ENCODE results near the gene PTPRN2. TPM values are rescaled to one million over a fixed set of nuclear protein-coding genes. Genes with fewer than 3 reads are reported as not detected.

Gene PTPRN2
- total RNA-seq, 8 experiments from 2014 or later, result 0.10 to 19.7 (median 10.8) TPM; not detected in 1

GRCh38 chr7:157966490-157966889, 621.1 kb downstream of the PTPRN2 start:
- WGBS, 10 experiments, result 0 to 82% (median 25%) methylated on average over 1 of the region's 1 CpG; no CpG with 5 or more reads in 1 of the 10 experiments
- Histone ChIP-seq H3K27ac (no peak overlapping the region), H3K4me3 (no peak overlapping the region), H3K4me1 (replicated peaks in 1 of 2) (no peaks in the 10 kb centered on the region)
- no peak for ATAC-seq (replicated peaks in 6 of 8)
- in situ Hi-C loops (cut with MboI; ENCODE audit: low pct_unique_long_range_greater_than_20kb in 2 of 9, low sequenced_read_pairs in 9 of 9, unreplicated experiment in 9 of 9), result no loop called here

- no peaks in the 10 kb centered on the region for H3K4me1 ChIP-seq (replicated peaks in 1 of 2)
- in situ Hi-C loops (cut with MboI; ENCODE audit: low pct_unique_long_range_greater_than_20kb in 2 of 9, low sequenced_read_pairs in 9 of 9, unreplicated experiment in 9 of 9), result no loop called here
- ATAC-seq (replicated peaks in 6 of 8), result no peak
- no peak overlapping the region for H3K27ac ChIP-seq
- 0 to 88% (median 43%) methylated on average over 1 to 6 of the region's 8 CpGs; no CpG with 5 or more reads in 3 of the 10 experiments for WGBS, 10 experiments
- no peak overlapping the region for H3K4me3 ChIP-seq
These were observed 623.1 kb downstream of the PTPRN2 start for GRCh38 chr7:157964521-157964920.

DNA sequence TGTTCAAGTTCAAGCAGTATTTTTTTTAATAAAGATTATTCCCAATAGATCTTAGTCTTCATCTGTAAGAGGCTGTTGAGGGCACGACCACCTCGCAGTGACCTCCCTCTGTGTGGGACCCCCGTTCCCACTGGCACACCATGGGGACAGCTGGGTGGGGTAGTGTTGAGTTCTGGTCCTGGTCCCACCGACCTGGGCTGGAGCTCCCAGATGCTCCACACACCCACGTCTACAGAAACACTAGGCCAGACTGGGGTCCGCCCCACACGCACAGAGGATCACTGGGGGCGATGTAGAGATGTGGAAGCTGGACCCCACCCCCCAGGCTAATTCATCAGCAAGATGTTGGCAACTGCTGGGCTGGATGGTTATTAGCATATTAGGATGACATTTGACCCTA, 623.6 kb downstream of the PTPRN2 start:
- ATAC-seq (replicated peaks in 6 of 8), result no peak
- 0 to 79% (median 48%) methylated on average over 1 to 5 of the region's 8 CpGs; no CpG with 5 or more reads in 6 of the 10 experiments for WGBS, 10 experiments
- Histone ChIP-seq H3K27ac (no peak overlapping the region), H3K4me3 (no peak overlapping the region), H3K4me1 (replicated peaks in 1 of 2) (no peaks in the 10 kb centered on the region)
- in situ Hi-C loops (cut with MboI; ENCODE audit: low pct_unique_long_range_greater_than_20kb in 2 of 9, low sequenced_read_pairs in 9 of 9, unreplicated experiment in 9 of 9), result no loop called here

- H3K27ac ChIP-seq, result no peak overlapping the region
- ATAC-seq (replicated peaks in 6 of 8), result no peak
- WGBS, 10 experiments, result 2 to 86% (median 22%) methylated on average over 1 to 9 of the region's 9 CpGs; no CpG with 5 or more reads in 2 of the 10 experiments
- H3K4me3 ChIP-seq, result no peak overlapping the region
- in situ Hi-C loops (cut with MboI; ENCODE audit: low pct_unique_long_range_greater_than_20kb in 2 of 9, low sequenced_read_pairs in 9 of 9, unreplicated experiment in 9 of 9), result no loop called here
- H3K4me1 ChIP-seq (replicated peaks in 1 of 2), result no peaks in the 10 kb centered on the region
These were observed 624.1 kb downstream of the PTPRN2 start for GRCh38 chr7:157963526-157963925.

DNA sequence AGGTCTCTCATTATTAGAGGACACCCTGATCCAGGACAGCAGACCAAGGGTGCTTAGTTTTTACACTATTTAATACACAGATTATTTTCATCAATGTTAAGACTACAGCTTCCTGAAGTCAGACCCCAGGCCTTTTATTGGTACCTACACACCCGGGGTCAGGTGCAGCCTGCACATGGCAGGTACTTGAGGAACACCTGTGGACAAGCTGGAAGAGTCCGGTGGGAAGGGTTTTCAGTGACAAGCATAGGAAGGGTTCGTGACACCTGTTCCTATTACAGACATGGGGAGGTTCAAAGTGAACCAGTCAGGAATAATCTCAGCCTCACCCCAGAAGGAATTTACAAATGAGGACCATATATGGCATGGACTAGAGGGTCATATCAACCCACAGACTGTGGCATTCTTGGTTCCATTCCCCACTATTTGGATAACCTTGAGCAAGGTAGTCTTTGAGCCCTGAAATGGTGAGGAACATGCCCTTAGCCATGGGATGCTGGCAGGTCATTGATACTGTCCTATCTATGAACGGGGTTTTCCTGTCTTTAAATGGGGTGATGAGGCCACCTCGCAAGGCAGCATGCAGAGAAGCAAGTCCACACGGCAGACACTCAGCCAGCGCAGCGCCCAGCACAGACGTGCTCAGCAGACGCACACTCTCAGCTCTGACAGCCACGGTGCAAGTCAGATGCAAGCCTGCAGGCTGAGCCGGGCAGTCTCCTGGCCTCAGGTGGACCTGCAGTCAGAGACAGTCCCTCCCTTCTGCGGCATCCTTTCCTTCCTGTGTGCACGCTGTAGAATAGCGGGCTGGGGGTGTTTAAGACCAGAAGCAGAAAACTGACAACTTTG, 624.9 kb downstream of the PTPRN2 start:
- in situ Hi-C loops (cut with MboI; ENCODE audit: low pct_unique_long_range_greater_than_20kb in 2 of 9, low sequenced_read_pairs in 9 of 9, unreplicated experiment in 9 of 9), result no loop called here
- H3K4me1 ChIP-seq (replicated peaks in 1 of 2), result no peaks in the 10 kb centered on the region
- 0 to 68% (median 41%) methylated on average over 1 to 9 of the region's 15 CpGs; no CpG with 5 or more reads in 1 of the 10 experiments for WGBS, 10 experiments
- no peak overlapping the region for H3K4me3 ChIP-seq
- no peak overlapping the region for H3K27ac ChIP-seq
- no peak for ATAC-seq (replicated peaks in 6 of 8)

GRCh38 chr7:157961731-157962457, 625.7 kb downstream of the PTPRN2 start:
- H3K4me1 ChIP-seq (replicated peaks in 1 of 2), result no peaks in the 10 kb centered on the region
- H3K4me3 ChIP-seq, result no peak overlapping the region
- ATAC-seq (replicated peaks in 6 of 8), result no peak
- 0 to 73% (median 16%) methylated on average over 2 to 21 of the region's 29 CpGs; no CpG with 5 or more reads in 1 of the 10 experiments for WGBS, 10 experiments
- in situ Hi-C loops (cut with MboI; ENCODE audit: low pct_unique_long_range_greater_than_20kb in 2 of 9, low sequenced_read_pairs in 9 of 9, unreplicated experiment in 9 of 9), result no loop called here
- H3K27ac ChIP-seq, result no peak overlapping the region

GRCh38 chr7:157955348-157955999, 632.1 kb downstream of the PTPRN2 start:
- in situ Hi-C loops (cut with MboI; ENCODE audit: low pct_unique_long_range_greater_than_20kb in 2 of 9, low sequenced_read_pairs in 9 of 9, unreplicated experiment in 9 of 9), result no loop called here
- 8 to 60% (median 49%) methylated on average over 1 to 12 of the region's 13 CpGs; no CpG with 5 or more reads in 1 of the 10 experiments for WGBS, 10 experiments
- no peaks in the 10 kb centered on the region for H3K4me1 ChIP-seq (replicated peaks in 1 of 2)
- ATAC-seq (replicated peaks in 6 of 8), result no peak
- no peak overlapping the region for H3K27ac ChIP-seq
- H3K4me3 ChIP-seq, result no peak overlapping the region

DNA sequence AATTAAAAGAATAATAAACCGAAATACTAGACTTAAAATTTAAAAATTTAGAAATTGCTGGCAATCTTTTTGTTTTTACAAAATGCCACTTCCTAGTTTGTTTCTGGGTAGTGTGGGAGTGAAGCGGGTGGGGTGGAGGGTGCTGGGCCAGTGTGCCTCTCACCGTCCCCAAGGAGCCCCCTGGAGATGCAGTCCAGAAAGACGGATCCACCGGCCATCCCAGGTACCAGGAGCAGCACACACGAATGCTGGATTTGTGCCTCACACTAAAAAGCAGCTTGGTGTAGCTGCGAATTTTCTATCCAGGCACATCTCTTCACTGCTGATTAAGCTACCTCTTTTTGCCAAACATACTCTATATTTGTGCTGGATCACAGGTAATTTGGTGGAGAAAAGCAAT, 632.7 kb downstream of the PTPRN2 start:
- in situ Hi-C loops (cut with MboI; ENCODE audit: low pct_unique_long_range_greater_than_20kb in 2 of 9, low sequenced_read_pairs in 9 of 9, unreplicated experiment in 9 of 9), result no loop called here
- WGBS, 10 experiments, result 0 to 84% (median 47%) methylated on average over 1 to 7 of the region's 7 CpGs; no CpG with 5 or more reads in 1 of the 10 experiments
- ATAC-seq (replicated peaks in 6 of 8), result no peak
- Histone ChIP-seq H3K4me1 (replicated peaks in 1 of 2) (no peaks in the 10 kb centered on the region), H3K4me3 (no peak overlapping the region), H3K27ac (no peak overlapping the region)

GRCh38 chr7:157952841-157953645, 634.6 kb downstream of the PTPRN2 start:
- in situ Hi-C loops (cut with MboI; ENCODE audit: low pct_unique_long_range_greater_than_20kb in 2 of 9, low sequenced_read_pairs in 9 of 9, unreplicated experiment in 9 of 9), result no loop called here
- no peaks in the 10 kb centered on the region for H3K4me1 ChIP-seq (replicated peaks in 1 of 2)
- WGBS, 10 experiments, result 0 to 100% (median 57%) methylated on average over 1 to 7 of the region's 25 CpGs; no CpG with 5 or more reads in 2 of the 10 experiments
- no peak for ATAC-seq (replicated peaks in 6 of 8)
- H3K27ac ChIP-seq, result no peak overlapping the region
- H3K4me3 ChIP-seq, result no peak overlapping the region

DNA sequence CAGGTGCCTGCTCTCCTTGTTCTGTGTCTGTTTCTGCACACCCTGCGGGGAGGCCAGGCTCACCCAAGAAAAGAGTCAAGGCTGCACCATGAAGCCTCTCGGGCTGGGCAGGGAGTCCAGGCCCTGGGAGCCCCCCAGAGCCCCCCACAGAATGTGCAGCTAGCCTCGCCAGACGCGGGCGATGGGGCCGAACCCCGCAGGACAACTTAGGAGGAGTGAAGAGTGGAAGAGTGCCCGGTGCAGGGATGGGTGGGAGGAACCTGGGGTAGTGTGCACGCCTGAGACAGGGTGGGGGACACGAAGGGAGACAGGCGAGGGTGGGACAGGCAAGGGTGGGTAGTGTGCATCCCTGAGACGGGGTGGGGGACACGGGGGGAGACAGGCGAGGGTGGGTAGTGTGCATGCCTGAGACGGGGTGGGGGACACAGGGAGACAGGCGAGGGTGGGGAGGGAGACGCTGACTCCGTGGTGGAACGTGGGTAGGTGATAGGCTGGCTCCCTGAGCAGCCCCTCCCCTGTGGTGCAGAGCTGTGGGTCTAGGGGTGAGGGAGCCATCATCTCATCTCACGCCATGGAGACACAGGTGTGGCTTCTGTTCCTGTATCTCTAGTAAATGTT, 635.5 kb downstream of the PTPRN2 start:
- H3K27ac ChIP-seq, result no peak overlapping the region
- 20 to 67% methylated on average over 1 of the region's 21 CpGs; no CpG with 5 or more reads in 8 of the 10 experiments for WGBS, 10 experiments
- no peak overlapping the region for H3K4me3 ChIP-seq
- ATAC-seq (replicated peaks in 6 of 8), result no peak
- in situ Hi-C loops (cut with MboI; ENCODE audit: low pct_unique_long_range_greater_than_20kb in 2 of 9, low sequenced_read_pairs in 9 of 9, unreplicated experiment in 9 of 9), result no loop called here
- H3K4me1 ChIP-seq (replicated peaks in 1 of 2), result no peaks in the 10 kb centered on the region

DNA sequence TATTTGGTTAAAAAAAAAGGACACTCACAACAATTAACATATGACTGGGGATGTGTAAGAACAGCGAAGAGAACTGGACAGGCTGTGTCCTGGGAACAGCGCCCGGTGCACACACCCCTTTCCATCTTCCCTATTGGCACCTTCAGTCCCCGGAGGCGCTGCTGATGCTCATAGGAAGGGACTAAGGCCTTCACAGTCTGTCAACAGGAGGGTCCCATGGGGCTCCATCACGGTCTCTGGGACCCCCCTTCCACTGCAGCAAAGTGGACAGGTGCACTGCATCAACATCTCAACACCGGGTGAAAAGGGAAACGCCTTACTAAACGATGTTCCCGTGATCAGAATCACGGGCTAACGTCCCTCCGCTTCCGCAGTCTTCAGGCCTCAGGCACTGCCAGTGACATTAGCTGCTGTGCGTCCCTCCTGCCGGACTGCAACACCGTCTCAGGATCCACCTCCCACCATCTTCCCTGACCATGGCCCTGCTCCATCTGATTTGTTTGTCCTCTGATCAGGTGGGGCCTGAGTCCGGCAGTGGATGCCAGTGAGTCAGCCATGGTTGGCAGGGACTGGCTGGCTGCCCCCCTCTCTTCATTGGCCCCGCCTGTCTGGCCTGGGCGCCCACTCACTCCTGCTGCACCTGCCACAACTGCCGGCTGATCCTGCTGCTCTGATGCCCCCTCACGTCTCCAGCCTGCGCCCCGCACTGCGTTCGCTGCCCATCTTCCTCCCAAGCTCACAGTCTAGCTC, 636.1 kb downstream of the PTPRN2 start:
- in situ Hi-C loops (cut with MboI; ENCODE audit: low pct_unique_long_range_greater_than_20kb in 2 of 9, low sequenced_read_pairs in 9 of 9, unreplicated experiment in 9 of 9), result no loop called here
- H3K27ac ChIP-seq, result no peak overlapping the region
- WGBS, 10 experiments, result 32 to 94% (median 71%) methylated on average over 2 to 11 of the region's 26 CpGs; no CpG with 5 or more reads in 2 of the 10 experiments

More for the DNA sequence above, 636.1 kb downstream of the PTPRN2 start:
- no peak for ATAC-seq (replicated peaks in 6 of 8)
- H3K4me3 ChIP-seq, result no peak overlapping the region
- H3K4me1 ChIP-seq (replicated peaks in 1 of 2), result no peaks in the 10 kb centered on the region
